HG02973 (cell line): ENCODE results near the gene SORCS2.

Source experiments
- ATAC-seq: cut with Tn5 transposase; IDR thresholded peaks from one replicate; pipeline ENCODE4 v1.9.1; 2021; ENCODE audit warnings: moderate library complexity; ENCODE audit not compliant: unreplicated experiment

Gene SORCS2

DNA sequence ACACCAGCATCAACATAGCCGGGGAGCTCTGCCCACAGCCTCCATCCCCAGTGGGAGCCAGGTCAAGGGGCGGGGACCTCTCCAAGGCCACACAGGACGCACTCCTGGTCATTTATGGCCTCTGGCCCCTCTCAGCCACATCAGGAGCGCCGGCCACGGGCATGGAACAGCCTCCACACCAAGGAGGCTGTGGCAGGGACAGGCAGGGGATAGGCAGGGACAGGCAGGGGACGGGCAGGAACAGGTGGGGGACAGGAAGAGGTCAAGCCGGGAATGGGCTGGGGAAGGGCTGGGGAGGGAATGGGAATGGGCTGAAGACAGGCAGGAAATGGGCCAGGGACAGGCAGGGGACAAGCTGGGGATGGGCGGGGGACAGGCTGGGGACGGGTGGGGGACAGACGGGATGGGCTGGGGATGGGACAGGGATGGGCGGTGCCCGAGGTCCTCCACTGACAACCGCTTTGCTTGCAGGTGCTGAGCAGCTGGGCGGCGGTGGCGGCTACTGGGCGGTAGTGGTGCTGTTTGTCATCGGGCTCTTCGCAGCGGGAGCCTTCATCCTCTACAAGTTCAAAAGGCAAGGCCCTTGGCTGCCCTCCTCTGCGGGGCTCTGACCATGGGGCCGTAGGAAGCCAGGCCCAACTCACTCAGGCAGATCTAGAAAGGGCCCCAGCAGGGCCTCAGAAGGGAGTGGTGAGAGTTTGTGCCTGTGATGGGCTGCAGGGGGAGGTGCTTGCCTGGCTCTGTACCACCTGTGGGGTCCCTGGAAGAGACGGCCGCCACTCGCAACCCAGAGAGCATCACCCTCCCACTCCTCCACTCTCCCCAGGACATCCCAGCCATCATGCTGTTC, 541.7 kb downstream of the SORCS2 start:
- no peak for ATAC-seq

DNA sequence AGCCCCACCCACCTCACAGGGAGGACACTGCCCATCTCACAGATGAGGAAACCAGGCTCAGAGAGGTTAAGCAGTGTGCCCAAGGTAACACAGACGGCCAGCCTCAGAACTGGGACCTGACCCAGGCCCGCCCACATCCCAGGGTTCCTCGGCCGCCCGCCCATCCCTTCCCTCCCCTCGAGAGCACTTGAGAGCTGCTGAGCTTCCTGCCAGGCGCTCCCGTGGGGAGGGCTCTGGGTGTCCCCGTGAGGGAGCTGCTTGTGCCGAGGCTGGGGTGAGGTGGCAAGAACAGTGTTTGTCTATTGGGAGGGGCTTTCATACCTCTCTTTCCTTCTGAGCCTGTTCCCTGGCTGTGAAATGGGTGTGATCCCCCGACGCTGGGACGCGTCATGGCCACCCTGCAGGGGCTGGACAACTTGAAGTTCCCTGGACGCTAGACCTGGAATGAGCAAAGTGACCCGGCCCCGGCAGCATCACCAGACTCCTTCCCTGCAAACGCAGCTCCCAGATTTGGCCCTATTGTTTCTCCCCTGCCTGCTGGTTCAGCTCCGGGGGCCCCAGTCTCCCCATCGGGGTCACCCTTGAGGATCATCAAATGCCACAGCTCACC, 542.4 kb downstream of the SORCS2 start:
- ATAC-seq, result no peak

DNA sequence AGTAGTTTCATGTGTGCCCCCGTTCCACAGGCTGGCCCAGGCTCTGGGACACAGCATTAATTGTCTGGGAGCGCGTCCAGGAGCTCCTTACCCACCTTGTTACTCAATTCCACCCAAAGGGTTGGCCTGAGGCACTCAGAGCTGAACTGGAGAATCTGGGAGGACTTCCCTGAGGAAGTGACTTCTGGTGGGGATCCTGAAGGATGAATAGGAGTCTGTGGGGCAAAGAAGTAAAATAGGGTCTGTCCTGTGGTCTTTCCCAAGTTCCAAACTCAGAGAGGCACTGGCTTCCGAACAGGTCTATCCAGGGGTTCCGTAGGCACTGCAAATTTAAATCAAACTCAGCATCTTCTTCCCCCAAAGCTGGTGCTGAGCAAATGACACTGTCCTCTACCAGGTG, 543.1 kb downstream of the SORCS2 start:
- ATAC-seq, result no peak

DNA sequence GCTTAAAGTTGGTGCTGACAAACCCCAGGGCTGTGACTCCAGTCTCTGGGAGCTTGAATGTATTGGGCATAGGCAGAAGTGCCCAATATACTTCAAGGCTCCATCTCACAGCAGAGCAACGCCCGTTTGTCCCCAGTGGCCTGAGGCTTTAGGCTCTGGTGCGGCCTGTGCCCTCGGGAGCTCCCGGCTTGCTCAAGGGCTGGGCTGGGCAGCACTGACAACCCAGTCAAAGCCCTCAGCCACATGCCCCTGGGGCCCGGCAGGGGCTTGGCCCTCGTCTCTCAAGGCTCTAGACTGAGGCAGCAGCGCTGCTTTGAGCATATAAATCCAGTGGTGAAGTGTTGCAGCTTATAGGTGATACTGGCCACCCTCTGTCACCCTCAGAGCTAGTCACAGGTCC, 543.6 kb downstream of the SORCS2 start:
- no peak for ATAC-seq

DNA sequence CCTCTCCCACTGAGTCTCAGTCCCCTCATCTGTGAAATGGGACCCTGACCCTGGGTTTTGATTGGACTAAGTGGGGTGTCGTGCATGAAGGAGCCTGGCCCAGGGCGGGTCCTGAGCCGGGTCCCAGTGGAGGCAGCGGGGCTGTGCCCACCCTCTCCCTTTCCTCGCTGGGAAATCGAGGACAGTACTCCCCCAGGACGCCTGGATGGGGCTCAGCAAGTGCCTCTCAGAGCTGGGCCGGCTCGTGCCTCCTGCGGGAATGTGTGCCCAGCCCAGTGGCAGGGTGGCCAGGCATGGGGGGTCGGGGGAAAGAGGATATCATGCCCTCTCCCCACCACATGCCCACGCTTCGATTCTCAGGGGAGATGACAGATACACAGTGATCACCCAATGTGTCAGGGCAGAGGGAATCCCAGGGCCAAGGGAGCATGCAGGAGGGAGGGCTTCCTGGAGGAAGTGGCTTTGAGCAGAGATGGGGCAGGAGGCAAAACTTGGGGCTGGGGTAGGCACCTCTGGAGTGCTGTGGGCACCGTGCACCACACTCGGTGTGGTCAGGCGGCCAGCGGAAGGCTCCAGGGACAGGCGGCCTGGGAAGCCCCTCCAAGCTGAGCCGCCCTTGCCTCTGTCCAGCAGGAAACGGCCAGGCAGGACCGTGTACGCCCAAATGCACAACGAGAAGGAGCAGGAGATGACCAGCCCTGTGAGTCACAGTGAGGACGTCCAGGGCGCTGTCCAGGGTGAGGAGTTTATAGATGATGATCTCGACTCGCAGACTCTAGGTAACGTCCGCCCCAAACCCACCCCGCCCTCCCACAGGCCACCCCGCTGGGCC, 544.3 kb downstream of the SORCS2 start:
- no peak for ATAC-seq

DNA sequence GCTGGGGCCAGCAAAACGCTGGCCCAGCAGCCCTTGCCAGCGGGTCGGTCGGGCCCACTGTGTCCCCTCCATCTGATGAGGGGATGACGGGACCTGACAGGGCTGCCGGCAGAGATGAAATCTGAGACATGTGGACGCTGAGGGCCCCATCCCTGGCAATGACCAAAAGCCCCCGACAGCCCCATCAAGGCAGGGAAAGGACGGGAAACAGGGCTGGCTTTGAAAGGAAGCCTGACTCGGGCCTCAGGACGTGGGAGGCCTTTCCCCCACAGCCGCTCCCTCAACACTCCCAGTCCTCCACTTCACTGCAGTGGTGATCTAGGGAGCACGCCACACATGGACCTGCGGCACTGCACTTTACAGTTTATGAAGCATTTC, 544.9 kb downstream of the SORCS2 start:
- ATAC-seq, result no peak

DNA sequence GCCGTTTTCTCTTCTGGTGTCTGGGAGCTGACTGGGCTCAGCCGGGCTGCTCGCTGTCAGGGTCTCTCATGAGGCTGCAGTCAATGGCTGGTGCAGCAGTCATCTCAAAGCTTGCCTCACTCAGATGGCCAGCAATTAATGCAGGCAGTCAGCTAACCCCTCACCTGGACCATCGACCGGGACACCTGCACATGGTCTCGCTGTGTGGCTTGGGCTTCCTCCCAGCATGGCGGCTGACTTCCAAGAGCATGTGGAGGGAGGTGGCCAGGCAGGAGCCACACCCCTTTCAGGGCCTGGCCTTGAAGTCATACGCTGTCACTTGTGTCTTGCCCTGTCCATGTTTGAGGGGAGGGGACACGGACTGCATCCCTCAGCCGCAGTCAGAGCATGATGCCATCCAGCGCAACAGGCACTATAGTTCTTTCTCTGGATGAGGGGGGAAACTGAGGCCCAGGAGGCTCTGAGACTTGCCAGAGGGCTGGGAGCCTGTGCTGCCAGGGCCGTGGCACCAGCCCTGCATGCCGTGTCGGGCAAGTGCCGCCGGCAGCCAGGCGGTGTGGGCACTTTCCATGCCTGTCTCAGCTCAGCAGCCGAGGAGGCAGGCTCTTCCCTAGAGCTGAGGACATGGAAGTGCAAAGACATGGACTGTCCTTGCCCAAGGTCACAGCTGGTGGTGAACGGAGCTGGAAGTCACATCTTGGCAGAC, 545.6 kb downstream of the SORCS2 start:
- no peak for ATAC-seq

DNA sequence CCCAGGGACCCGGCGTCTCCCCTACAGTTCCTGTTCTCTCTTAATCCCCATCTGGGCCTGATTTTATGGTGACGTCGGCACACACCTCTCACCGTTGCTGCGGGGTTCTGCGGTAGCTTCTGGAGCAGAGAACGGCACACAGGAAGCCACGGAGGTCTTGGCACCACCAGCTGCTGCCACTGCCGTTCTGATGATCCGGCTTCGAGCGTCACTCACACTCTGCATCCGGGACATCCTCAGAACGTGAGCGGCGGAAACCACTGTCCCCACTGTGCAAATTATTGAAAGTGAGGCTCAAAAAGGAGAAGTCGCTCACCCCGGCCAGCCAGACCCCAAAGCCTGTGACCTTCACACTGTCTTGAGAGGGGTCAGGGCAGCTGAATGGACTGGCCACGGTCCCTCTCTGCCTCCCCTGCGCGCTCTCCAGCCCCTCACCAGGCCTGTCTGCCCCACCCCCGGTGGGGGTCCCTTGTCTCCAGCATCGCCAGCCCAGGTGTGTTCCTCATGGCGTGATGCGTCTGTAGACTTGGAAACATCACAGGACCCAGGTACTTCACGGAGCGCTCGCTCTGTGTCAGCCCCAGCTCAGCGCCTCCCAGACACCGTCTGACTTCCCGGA, 546.2 kb downstream of the SORCS2 start:
- no peak for ATAC-seq

DNA sequence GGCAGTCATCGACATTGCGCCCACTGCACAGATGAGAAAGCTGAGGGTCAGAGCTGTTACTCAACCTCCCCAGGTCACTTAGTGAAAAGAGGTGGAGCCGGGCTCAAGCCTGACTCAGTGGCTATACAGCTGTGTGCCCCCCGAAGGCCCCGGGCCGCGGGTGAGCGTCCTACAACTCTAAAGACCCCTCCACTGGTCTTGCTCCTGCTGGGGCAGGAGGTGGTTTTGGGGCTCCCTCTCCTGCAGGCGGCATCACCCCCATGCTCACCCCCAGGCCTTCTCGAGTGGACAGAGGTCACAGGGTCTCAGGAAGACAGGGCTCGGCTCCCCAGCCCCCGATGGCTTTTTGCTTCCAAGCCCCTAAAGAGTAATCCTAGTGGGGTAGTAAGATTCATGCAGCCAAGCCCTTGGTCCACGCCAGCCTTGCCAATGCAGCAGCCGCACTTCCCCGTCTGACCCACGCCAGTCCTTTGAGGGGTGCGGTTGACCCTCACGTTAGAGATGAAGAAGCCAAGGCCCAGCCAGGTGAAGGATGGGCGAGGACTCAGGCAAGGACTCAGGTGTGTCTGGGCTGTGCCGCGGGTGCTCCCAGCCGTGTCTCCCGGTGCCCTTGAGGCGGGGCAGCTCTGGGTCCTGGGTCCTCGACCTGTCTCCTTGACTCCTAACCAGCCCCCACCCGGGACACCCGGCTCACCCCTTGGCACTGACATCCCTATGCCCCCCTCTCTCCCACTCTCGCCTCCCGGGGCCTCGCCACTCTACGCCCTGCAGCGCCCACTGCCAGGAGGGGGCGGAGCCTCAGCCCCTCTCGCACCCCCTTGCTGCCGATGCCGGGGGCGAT, 547.0 kb downstream of the SORCS2 start:
- no peak for ATAC-seq

DNA sequence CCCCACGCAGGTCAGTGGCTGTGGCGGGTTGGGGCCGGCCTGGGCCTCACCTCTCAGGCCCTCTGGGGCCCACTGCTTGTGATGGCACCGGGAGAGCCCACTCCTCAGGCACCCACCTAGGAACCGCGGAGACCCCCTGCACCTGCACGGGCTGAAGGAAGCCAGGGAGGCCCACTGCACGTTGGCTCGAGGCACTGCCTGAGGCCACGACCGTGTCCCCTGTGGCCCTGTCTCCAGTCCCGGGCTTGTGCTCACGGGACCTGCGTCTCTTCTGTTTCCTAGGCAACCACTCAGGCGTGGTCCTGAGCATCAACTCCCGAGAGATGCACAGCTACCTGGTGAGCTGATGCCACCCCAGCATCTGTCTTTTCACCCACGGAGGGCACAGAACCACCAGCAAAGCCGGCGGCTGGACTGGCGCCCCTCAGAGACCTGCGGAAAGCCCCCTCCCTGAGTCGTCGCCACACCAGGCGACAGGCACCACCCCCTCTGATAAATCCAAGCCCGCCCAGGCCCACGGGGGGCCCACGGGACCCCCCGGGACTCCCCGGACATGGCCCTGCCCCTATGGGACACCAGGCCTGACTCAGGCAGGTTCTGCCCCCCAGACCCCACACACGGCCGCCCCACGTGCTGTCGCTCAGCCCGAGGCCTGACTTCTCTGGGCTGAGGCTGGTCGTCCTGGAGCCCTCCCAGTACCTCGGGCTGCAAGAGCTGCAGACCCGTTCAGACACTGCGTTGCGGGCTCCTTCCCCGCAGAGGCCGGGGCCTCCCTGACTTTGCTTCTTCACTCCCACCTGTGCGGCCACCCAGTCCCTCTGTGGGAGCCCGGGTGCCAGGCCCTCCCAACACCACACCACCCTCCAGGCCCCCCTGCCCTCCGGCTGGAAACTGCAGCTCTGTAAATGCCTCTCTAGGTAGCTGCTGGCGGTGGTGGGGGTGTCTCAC, 547.9 kb downstream of the SORCS2 start:
- no peak for ATAC-seq

DNA sequence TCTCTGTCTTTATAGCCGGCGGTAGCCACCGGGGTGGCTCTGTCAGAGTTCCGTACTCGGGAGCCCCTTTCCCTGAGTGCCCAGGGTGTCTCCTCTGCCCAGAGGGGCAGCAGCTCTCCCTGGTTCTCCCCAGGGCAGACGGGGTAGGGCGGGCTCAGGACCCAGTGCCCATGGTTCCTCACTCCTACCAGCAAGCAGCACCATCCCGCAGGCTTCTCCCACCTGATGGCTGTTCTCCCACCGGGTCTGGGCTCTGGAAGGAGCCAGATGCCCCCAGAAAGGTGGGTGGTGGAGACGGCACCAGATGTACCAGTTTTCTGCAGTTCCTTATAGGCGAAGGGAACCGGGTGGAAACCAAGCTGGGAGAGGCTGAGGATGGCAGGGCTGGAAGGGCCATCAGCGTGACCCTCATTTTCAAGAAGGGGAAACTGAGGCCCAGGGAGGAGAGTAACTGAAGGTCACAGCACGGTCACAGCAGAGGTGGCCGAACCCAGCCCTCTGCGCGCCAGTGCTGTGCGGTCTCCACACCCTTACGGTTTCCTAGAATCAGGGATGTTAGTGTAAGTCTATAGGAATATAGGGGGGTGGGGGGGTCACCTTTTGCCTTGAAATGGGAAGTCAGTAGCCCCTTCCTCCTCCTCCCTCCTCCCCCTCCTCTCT, 548.7 kb downstream of the SORCS2 start:
- no peak for ATAC-seq

DNA sequence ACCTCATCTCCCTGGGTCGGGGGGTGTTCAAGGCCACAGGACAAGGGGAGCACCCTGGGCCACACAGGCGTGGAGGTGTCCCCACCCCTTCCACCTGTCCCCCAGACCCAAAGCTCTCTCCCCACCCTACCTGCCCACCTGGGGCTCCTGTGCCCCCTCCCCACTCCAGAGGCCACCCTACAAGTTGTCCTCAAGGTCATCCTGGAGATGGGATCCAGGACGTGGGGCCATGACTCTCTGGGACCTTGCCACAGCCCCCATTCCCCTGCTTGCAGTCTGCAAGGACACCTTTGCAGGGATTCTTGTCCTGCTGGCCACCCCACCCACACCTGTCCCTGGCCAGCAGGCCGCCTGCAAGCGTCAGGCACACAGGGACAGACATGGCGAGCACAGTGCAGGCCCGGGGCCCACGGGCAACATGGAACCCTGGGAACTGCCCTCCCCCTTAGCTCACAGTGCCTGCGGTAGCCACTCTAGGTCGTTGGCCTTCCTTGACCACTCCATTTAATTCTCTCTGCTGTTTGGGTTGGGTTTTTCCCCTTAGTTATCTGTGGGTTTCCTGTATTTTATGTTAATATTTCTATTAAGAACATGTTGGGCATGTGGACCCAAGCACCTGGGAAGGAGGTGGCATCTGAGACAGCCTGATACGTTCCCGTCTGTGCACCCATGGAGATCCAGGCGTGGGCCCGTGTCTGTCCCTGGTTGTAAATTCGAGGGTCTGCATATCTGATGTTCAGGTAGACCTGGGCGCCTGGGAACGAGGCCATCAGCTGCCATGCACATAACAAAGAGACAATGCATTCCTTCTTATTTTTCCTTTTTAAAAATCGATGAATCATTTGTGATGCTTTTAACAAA, 549.8 kb downstream of the SORCS2 start:
- ATAC-seq, result no peak

DNA sequence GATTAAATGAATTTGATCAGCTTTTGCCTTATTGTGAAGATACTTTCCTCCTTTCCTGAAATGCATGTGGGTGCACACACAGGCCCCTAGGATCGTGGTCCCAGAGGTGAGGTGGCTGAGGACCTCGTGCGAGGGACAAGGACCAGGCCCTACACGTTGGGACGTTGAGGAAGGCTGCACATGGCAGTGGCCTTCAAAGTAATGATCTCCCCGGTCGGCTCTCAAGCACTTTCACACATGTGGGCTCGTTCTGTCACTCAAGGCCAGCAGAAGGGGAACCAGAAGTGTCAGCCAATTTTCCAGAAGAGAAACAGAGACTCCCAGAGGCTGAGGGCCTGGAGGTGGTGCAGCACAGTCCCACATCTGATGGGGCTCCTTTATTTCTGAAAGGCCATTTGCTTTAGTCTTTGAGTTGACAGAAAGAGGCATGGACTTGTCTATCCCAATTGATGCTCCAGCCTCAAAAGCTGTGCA, 550.5 kb downstream of the SORCS2 start:
- ATAC-seq, result no peak

DNA sequence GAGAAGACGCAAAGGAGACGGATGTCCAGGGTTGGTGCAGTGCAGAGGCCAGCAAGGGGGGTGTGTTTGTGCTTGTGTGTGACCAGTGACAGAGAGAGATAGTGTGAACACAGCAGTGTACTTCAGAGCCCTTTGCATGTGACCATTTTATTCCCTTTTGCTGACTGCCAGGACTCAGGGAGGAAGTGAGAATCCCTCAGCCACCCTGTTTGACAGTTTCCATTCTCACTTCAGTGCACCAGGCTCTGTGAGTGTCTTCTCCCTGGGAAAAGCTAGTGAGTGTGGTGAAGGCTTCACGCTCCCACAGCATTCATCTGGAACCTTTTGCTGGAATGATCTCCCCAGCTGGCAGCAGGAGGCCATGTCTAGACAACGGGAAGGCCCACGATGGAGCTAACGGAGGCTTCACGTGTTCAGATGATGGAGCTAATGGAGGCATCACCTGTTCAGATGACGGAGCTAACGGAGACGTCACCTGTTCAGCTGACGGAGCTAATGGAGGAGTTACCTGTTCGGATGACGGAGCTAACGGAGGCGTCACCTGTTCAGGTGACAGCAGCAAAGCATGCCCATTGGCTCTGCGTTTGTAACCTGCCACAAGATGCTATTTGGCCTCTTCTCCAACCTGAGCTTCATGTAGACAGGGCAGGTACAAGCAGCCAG, 551.9 kb downstream of the SORCS2 start:
- ATAC-seq, result no peak

DNA sequence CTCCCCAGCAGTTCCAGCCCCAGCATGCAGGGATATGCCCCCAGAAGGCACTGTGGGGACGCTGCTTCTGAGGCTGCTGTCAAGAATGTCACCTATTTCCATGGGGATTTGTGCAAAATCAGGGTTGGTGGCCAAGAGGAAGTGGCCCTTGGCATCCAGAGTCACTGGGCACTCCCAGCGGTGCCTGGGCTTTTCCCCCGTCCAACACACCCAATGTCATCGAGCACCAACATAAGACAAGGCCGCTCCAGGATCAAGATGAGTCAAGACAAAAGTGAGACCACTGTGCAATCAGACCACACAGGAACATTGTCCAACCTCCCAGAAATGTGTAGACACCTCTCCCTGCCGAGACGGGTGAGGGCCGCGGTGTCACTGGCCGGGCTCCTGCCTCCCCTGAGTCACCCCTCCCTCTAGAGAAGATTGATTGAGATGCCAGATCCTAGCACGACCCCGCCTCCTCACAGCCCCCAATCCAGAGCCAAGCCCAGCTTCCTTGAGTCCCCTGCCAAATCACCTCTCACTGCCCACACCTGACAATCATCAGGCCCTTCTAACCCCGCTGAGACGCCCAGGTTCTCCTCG, 553.1 kb downstream of the SORCS2 start:
- no peak for ATAC-seq

DNA sequence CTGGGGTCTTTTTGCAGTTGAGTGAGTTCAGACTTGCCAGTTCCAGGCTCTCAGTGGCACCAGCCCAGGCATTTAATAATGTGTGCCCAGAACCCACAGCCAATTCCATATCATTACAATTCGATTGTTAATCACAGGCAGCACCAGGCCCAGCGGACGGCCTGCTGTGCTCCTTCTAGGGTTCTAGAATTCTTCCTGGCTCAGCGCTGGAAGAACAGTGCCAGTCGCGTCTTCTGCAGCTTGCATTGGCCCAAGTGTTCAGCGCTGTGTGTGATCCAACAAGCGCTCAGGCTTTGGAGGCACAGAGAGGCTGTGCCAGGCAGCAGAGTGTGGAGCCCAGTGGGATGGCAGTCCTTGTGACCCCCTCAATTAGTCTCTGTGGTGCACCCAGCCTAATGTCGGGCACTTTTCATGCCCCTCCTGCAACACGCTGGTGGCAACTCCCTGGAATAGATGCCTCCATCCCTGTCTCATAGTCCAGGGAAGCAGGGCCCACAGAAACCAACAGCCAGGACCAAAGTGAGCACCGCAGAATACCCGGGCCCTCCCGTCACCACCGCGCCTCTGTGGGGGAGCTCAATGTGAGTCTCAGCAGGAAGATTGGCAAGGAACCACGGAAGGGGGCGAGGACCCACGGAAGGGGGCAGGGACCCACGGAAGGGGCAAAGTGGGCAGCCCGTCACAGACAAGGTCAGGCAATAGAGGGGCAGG, 554.2 kb downstream of the SORCS2 start:
- ATAC-seq, result no peak
